ENCODE data around the gene DNAJC4.

DNAJC4 gene

DNA sequence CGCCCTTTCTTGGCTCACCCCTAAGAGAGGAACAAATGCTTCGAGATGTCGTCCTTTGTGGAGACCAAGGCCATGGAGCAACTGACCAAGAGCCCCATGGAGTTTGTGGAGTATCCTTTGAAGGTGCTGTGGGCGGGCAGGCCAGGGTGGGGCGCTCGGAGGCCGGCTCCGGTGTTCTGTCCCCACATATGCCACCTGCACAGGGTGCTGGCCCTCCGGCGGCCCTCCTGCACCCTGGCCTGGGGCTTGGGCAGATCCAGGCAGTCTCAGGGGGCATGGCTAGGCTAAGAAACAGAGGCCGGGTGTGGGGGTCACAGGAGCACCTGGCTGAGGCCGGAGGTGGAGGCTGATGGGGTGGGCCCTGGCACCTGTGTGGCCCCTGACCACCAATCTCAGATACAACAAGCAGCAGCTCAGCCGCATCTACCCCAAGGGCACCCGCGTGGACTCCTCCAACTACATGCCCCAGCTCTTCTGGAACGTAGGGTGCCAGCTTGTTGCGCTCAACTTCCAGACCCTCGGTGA lies 31.3 kb downstream of the DNAJC4 start:
- no peak for DNase-seq

- no peak for DNase-seq
These were observed 32.1 kb downstream of the DNAJC4 start for GRCh38 chr11:64262271-64263002.

- DNase-seq, result no peak
These were observed 32.9 kb downstream of the DNAJC4 start for GRCh38 chr11:64263021-64263946.

DNA sequence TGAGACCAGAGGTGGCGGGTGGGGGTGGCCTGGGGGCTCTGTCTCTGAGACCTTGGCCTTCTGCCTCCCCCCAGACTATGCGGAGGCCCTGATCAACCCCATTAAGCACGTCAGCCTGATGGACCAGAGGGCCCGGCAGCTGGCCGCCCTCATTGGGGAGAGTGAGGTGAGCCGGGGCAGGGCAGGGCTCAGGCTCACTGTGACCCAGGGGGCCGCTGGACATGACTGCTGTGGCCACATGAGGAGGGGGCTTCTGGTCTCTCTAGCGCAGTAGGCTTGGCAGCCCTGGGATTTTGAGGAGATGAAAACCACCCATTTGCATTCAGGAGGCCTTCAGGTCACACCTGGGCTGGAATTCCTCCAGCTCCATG lies 33.6 kb downstream of the DNAJC4 start:
- no peak for DNase-seq

GRCh38 chr11:64264371-64264852 lies 34.1 kb downstream of the DNAJC4 start:
- no peak for DNase-seq

GRCh38 chr11:64265176-64266160 lies 35.1 kb downstream of the DNAJC4 start:
- DNase-seq, result no peak

GRCh38 chr11:64266339-64266738 lies 36.0 kb downstream of the DNAJC4 start:
- DNase-seq, result no peak

DNA sequence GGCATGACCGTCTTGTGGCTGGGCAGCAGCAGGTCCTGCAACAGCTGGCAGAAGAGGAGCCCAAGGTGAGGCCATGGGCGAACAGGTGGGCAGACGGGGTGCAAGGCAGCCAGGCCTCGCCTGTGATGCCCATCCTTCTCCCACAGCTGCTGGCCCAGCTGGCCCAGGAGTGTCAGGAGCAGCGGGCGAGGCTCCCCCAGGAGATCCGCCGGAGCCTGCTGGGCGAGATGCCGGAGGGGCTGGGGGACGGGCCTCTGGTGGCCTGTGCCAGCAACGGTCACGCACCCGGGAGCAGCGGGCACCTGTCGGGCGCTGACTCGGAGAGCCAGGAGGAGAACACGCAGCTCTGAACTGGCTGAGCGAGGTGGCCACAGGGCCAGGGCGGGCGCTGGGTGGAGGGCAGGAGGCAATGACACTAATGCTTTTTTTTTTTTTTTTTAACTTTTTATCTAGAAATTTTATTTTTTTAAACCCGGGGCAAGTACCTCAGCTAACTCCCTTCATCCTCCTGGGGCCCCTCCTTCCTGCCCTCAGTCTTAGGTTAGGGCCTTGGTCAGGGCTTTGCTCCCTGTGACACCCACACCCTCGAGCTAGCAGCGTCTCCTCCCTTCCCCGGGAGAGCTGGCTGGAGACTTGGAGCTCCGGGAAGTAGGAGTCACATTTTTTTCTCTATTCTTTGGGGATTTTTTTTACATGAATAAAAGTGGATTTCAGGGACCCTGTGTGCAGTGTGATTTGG lies 37.0 kb downstream of the DNAJC4 start:
- no peak for DNase-seq

DNA sequence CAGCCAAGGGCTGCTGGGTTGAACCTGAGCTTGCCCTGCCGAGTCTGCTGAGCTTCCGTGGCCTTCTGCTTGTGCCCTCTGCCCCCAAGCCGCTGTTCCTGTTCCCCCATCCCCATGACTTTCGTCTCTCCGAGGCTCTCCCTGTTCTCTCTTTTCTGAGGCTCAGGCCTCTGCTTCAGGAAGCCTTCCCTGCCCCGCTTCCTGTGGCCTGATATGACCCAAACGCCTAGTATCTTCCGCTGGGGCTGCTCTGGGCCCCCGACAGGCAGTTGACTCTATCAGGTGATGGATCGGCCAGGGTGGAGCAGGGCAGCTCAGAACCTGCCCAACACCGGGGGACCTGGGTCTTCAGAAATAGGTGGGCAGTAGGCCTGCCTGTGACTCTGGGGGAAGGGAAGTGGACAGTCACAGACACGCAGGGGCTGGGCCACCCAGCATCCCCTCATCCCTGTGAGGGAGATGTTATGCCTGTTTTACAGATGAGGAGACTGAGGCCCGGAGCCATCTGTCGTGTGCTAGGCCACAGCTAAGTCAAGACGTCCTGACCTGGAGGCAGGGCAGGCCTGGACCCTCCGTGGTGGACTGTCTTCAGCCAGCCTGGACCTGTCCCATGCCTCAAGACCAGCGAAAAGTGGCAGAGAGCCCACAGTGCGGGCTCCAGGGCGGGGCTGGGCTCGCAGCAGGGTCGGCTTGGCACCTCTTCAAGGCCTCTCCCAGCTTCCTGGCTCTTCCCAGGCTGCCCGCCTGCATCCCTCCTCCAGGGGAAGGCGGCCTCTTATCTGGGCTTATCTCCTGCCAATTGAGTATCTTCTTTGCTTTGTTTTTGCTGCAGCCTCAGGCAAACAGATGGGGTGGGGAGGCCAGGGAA lies 37.9 kb downstream of the DNAJC4 start:
- DNase-seq, result peak; percentile 72

GRCh38 chr11:64268893-64269539 lies 38.7 kb downstream of the DNAJC4 start:
- DNase-seq, result no peak

GRCh38 chr11:64269540-64270220 lies 39.3 kb downstream of the DNAJC4 start:
- DNase-seq, result peak; percentile 99

GRCh38 chr11:64275031-64275800 lies 44.9 kb downstream of the DNAJC4 start:
- DNase-seq, result no peak

DNA sequence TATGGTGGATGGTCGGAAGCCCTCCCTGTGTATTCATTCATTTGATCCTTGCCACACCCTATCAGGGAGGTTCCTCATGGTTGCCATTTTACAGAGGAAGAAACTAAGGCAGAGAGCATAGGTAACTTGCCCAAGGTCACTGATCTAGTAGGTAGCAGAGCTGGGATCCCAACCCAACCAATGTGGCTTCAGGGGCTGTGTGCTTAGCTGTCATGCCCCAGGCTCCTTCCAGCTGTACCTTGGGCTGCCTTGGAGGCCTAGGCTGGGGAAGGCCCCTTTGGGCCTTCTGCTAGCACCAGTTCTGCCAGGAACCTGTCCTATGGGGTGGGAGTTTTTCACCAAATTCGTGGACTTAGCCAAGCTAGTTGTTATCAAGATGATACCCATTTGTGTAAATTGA lies 45.5 kb downstream of the DNAJC4 start:
- no peak for DNase-seq

GRCh38 chr11:64276653-64277431 lies 46.5 kb downstream of the DNAJC4 start:
- DNase-seq, result no peak

DNA sequence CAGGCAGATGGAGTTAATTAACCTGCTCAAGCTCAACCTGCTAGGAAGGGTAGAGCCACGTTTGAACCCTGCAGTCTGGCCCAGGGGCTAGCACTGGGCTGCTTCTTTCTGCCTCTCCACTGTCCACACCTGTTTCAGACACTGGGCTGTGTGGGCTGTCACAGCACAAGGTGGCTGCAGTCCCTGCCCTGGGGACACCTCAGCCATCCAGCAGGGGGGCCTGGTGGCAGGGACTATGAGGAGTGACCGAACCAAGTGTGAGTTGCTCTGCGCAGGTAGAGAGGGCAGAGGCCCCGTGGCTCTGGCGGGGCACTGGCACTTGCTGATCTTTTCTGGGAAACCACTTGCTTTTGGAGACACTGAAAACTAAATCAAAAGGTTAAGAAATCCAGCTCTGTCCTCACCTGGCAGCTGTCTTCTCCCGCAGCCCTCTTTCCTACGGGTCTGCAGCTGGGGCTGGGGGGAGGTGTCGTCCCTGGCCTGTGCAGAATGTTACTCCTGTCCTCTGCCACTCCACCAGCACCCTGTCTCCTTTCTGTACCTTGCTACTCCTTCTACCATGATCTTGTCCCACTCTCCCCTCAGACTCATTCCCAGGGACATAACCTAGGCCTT lies 48.3 kb downstream of the DNAJC4 start:
- no peak for DNase-seq

- DNase-seq, result no peak
These were observed 51.8 kb downstream of the DNAJC4 start for GRCh38 chr11:64281957-64282770.

- no peak for DNase-seq
These were observed 52.7 kb downstream of the DNAJC4 start for GRCh38 chr11:64283092-64283491.

Measured in right hindlimb (tissue), 1 donor.